HFFc6 (cell line): Measurements from ENCODE around the gene RAB40A. TPM values are rescaled to one million over a fixed set of nuclear protein-coding genes. Genes with fewer than 3 reads are reported as not detected.

Experiments
- total RNA-seq, 6 experiments: library from RNA; stranded (reverse); fragmentation: NEBNext Ultra II Directional; extraction: Animal tissue kit (Norgen Biotek cat#: 25700); gene quantifications; 2 replicates in 1 of 6; 3 replicates in 5 of 6; pipeline ENCODE4 v1.2.3, GENCODE V29; 2021

Gene RAB40A
- total RNA-seq, 6 experiments from 2014 or later, result 0.11 to 0.15 (median 0.13) TPM; not detected in 2

Other genes starting within 250 kb of the RAB40A start
- not detected for gene TCEAL5, start 242.7 kb downstream of the RAB40A start, total RNA-seq
- not detected for gene BEX2, start 208.5 kb downstream of the RAB40A start, total RNA-seq
- 10 to 100 TPM; 12.3 to 17.5 (median 16.0) TPM for gene TCEAL7, start 189.2 kb downstream of the RAB40A start, total RNA-seq
- gene TCEAL9, start 163.0 kb downstream of the RAB40A start, total RNA-seq, result 10 to 100 TPM; 77.3 to 99.9 (median 83.0) TPM
- 100 to 1,000 TPM; 251 to 325 (median 291) TPM for gene BEX3, start 143.0 kb downstream of the RAB40A start, total RNA-seq
- 100 to 1,000 TPM in 5 of 6 experiments, 10 to 100 TPM in 1; 92.4 to 119 (median 118) TPM for gene TCEAL4, start 66.0 kb upstream of the RAB40A start, total RNA-seq
- gene TCEAL3, start 88.5 kb upstream of the RAB40A start, total RNA-seq, result 10 to 100 TPM; 54.3 to 75.5 (median 62.7) TPM
- gene TCEAL1, start 109.5 kb upstream of the RAB40A start, total RNA-seq, result 10 to 100 TPM; 33.4 to 36.8 (median 35.9) TPM
- 100 to 1,000 TPM; 529 to 650 (median 569) TPM for gene MORF4L2, start 167.2 kb upstream of the RAB40A start, total RNA-seq
- gene TMEM31, start 191.4 kb upstream of the RAB40A start, total RNA-seq, result not detected